HUDEP-2 (cell line): Measurements from ENCODE around the gene POU2F1.

Source experiments
- DNase-seq, 76 experiments: peaks; one replicate each; lab custom pipeline; 2025; ENCODE audit not compliant: unreplicated experiment in 76 of 76; lab: John Stamatoyannopoulos, UW

POU2F1 gene

GRCh38 chr1:167434306-167434705 lies 213.6 kb downstream of the POU2F1 start:
- no peak for DNase-seq

- no peak for DNase-seq
Measured at GRCh38 chr1:167435484-167435883, 214.8 kb downstream of the POU2F1 start.

DNA sequence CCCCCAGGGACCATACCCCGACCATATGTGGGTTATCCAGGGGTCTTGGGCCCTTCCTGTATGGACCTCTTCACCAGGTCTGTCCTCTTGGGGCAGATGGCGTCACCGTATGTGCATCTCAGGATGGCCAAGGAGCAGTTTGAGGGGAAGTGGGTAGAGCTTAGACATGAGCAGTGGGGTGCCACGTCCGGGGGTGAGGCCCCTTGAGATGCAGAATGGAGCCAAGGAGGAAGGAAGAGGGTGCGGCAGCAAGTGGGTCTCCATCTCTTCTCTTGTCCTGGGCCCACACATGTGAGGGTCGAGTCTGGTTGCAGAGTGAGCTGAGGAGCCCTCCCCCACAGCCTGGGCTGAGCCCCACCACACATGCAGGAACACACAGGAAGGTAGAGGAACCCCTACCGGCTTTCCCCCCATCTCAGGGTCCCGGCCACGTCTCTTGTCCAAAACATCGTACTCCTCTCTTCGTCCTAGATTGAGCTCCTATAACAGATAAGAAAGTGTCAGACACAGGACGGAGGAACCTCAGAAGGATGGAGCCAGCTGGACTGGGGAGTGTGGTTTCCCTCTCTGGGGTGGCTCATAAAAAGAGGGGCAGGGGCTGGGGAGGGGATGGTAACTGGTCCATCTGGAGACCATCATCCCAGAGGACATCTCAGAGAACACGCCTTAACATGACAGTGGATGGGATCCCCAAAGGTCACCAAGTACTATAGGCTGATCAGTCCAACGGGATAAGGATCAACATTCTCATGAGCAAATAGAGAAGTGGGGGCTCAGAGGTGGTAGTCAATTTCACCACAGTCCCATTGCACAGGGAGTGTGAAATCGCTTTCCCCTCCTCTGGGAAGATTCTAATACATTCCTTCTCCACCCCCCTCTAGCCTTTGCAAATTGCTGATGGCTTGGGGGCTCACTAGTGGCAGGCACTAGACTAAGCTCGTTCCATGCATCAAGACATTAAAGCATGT lies 217.8 kb downstream of the POU2F1 start:
- DNase-seq, result no peak

GRCh38 chr1:167439301-167439988 lies 218.8 kb downstream of the POU2F1 start:
- DNase-seq, result peak in 53 of 76 experiments; percentile 6 to 57 (median 35)

- no peak for DNase-seq
Measured at GRCh38 chr1:167440345-167440744, 219.7 kb downstream of the POU2F1 start.

- no peak for DNase-seq
Measured at GRCh38 chr1:167440776-167441175, 220.1 kb downstream of the POU2F1 start.

- no peak for DNase-seq
Measured at GRCh38 chr1:167441222-167441621, 220.5 kb downstream of the POU2F1 start.

GRCh38 chr1:167442142-167442848 lies 221.6 kb downstream of the POU2F1 start:
- DNase-seq, result peak in 72 of 76 experiments; percentile 10 to 86 (median 70)

- no peak for DNase-seq
Measured at GRCh38 chr1:167442854-167443565, 222.3 kb downstream of the POU2F1 start.

DNA sequence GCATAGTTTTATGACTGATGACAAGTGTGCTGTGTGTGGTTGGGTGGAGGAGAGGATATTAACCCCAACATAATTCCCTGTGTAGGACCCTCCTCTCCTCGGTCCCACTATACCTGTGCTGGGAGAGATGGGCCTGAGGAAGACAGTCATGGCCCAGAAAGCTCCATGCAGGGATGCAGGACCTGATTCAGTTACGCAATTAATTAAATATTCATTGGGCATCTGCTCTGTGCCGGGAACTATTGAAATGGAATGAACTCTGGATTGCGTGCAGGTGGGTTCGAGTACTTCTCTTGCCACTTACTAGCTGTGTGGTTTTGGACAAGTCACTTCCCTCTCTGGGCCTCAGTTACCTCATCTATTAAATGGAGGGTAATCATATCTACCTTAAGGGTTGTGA lies 223.1 kb downstream of the POU2F1 start:
- DNase-seq, result no peak

DNA sequence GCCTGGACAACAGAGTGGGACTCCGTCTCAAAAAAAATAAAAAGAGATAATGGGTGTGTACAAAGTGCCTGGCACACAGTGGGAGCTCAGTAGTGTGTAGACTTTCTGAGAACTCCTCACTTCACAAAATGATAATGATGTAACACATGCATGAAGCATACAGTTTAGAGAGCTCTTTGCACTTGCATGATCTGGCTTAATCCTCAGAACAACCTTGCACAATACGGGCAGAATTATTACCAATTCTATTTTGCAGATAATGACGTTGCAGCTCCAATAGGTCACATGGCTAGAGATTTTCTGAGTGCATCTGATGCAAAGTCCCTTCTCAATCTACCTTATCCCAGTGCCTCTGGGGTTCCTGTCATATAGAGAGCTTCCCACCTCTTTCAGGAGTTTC lies 226.3 kb downstream of the POU2F1 start:
- DNase-seq, result no peak

- peak in 19 of 76 experiments; percentile 3 to 48 (median 16) for DNase-seq
Measured at GRCh38 chr1:167447521-167448136, 226.9 kb downstream of the POU2F1 start.

DNA sequence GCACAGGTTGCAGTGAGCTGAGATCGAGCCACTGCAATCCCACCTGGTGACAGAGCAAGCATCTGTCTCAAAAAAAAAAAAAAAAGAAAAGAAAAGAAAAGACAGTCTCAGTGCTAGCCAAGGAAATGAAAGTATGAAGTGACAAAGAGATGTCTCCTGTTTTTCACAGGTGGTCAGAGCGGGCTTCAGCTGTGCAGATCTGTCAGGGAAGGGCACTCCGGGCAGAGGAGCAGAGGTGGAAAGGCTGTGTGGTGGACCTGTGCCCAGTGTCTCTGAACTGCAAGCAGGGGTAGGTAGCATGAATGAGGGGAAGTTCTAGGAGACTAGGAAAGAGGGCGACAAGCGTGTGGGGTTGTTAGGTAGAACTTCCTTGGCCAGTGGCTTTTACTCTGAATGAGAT lies 230.2 kb downstream of the POU2F1 start:
- DNase-seq, result no peak

DNA sequence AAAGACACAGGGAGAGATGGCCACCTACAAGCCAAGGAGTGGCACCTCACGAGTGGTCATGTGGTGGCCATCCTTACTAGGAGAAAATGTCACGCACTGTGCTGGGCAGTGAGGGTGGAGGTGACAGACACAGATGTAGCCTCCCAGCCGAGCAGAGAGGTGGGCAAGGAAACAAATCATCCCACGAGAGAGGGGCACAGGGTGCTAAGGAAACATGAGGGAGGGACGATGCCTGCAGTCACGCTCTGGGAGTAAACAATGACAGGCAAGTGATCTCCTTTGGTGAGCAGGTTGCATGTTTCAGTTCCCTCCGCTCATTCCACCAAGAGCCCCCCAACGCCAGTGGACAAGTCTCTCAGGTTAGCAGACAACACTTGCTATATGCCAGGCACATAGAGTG lies 231.8 kb downstream of the POU2F1 start:
- no peak for DNase-seq

DNA sequence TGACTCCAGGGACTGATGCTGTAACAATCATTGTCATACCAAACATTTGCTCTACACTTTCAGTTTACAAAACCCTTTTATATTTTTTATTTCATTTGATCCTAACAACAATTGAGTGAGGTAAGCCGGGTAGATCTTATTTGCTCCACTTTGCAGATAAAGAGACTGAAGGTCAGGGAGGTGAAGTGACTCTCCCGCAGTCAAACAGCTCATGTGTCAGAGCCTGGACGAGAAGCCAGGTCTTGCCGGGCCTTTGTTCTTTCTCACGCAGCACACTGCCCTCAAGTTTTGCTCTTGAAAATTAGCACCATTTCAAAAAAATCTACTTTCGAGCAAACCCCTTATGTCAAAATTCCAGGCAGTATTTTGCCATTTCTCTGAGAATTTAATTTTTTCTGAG lies 232.4 kb downstream of the POU2F1 start:
- DNase-seq, result no peak

DNA sequence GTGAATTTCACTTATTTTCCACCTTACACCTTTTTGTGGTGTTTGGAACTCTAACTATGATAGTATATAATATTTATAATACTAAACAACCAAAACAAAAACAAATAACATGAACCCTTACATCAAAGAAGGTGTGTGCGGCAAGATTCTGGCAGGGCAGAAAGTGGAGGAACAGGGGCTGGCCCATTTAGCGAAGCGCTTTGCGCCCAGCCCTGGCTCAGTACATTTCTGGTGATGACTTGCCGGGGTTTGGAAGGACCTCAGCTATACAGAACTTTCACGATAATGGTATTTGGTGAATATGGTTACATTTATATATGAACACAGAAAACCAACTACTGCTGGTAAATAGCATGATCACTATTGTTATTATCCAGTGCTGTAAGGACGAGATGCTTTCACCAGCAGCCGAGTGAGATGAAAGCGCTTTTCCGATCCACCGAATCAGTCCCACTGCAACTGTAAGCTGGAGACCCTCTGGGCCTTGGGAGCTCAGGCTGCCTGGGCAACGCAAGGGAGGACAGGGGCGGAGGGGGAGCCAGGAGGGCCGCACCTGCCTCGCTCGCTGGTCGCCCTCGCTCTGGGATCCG lies 233.7 kb downstream of the POU2F1 start:
- DNase-seq, result no peak

- DNase-seq, result peak in 60 of 76 experiments; percentile 3 to 76 (median 52)
Measured at GRCh38 chr1:167454894-167455785, 234.5 kb downstream of the POU2F1 start.

- DNase-seq, result peak in 1 of 76 experiments; percentile 16
Measured at GRCh38 chr1:167455786-167456446, 235.2 kb downstream of the POU2F1 start.
